Stomach (tissue), 4 donors: ENCODE data around the gene SUCO.

ENCODE experiments used
- CTCF ChIP-seq, 7 experiments: fragments of 450-650 bp in 4 of 7; fragments of 200-600 bp in 3 of 7; sonication (generic) in 3 of 7; IDR thresholded peaks; one replicate each; pipeline ENCODE4 v1.5.1; 2016 to 2019; ENCODE audit warnings: antibody characterized with exemption in 7 of 7, control low read depth in 2 of 7, mild to moderate bottlenecking in 1 of 7
- EP300 ChIP-seq: sonication (generic); formaldehyde crosslinking; IDR thresholded peaks from one replicate; pipeline ENCODE4 v1.6.1; 2017; ENCODE audit warnings: antibody characterized with exemption
- POLR2A ChIP-seq, 4 donors: fragments of 450-650 bp; IDR thresholded peaks; one replicate each; pipeline ENCODE4 v1.6.1; 2016; ENCODE audit warnings: antibody characterized with exemption in 4 of 4, control low read depth in 2 of 4, mild to moderate bottlenecking in 1 of 4, moderate library complexity in 1 of 4
- POLR2AphosphoS5 ChIP-seq, 3 donors: sonication (generic); formaldehyde crosslinking; IDR thresholded peaks; one replicate each; pipeline ENCODE4 v1.6.1; 2016; ENCODE audit warnings: antibody characterized with exemption in 3 of 3

- no peak for TF ChIP-seq CTCF (IDR thresholded peaks at IDR 0.05)
- TF ChIP-seq POLR2AphosphoS5 (IDR thresholded peaks at IDR 0.05), result no peak
- TF ChIP-seq POLR2A (IDR thresholded peaks at IDR 0.05), result no peak
- no peak for TF ChIP-seq EP300
Measured at GRCh38 chr1:172628401-172628800, 95.5 kb downstream of the SUCO start.
